Measurements from ENCODE around the gene C9orf72.

C9orf72 gene

DNA sequence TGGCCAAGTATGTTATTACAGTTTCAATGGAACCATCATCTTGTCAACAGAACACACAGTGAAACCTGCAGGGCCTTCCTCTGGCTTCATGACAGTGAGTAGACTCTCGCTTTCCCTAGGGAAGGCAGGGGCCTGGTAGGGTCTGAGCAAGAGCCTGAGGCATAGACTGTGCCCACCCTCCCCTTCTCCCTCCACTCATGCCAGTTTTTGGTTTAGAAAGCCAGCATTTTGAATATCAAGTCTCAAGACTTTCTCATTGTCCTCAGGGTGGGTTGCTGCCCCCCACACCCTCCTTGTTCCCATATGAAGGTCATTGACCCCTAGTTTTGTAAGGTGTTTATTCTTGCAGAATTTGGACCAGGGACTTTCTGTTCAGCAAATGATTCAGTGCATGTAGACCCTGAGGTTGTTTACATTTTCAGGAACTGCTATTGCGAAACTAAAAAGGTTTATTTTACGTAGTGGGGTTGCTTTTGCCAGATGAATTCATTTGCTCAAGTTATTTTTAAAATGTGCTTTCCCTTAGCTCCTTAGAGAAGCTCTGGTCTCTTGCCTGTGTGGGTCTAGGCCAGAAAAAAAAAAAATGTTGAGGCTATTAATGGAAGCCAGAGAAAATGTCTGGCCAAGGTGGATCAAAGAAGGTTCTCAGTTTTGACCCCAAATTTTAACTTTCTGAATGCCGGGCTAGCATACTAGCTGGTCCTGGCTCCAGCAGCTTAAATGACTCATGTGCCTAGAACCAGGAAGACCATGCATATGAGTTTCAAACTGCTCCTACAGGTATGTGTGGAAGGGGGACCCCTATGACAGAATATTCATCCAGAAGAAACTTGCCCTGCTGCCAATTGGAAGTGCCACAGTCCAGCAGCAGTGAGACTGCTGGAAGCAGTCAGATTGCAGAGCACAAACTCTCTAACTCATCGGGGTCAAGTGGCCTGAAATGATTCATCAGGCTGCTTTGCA is 33.5 kb downstream of the C9orf72 start:
- no peak for DNase-seq (ENCODE audit: low read depth in 2 of 2, low spot score in 1 of 2)

- DNase-seq (ENCODE audit: low read depth in 2 of 2, low spot score in 1 of 2), result no peak
Observed at GRCh38 chr9:27538647-27539046, 34.6 kb downstream of the C9orf72 start.

DNA sequence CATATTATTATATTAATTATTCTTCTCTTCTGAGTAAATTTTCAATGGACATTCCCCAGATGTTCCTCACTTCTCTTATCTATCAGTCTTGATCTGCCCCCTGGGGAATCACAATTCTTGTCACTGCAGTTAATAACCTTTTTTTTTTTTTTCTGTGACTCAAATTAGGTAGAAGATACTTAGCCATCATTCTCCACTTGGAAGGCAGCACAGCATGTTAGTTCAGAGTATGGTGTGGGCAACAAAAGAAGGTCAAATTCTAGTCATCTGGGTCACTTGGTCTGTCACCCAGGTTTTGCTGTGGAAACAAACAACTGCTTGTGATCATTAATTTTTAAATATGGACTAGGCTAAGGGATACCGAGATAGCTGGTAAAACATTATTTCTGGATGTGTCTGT is 35.5 kb downstream of the C9orf72 start:
- no peak for DNase-seq (ENCODE audit: low read depth in 2 of 2, low spot score in 1 of 2)

DNA sequence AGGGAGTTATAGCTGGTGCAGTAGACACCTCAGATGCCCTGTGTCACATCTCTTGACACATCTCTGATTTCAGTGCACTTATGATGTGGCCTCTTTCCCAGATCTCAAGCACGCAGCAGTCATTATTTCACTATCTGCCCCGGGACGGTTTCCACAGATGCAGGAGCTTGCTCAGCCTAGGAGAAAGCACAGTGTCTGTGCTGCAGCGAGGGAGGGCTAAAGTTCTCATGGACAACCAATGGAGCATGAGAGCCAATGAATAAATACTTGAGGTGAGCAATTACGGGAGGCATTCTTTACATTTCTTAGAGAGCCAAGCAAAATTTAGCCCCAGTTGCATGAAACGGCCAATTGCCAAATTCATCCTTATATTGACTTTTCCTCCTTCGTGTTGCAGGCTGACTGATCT is 36.2 kb downstream of the C9orf72 start:
- no peak for DNase-seq (ENCODE audit: low read depth in 2 of 2, low spot score in 1 of 2)

- no peak for DNase-seq (ENCODE audit: low read depth in 2 of 2, low spot score in 1 of 2)
Observed at GRCh38 chr9:27536168-27536567, 37.1 kb downstream of the C9orf72 start.

DNA sequence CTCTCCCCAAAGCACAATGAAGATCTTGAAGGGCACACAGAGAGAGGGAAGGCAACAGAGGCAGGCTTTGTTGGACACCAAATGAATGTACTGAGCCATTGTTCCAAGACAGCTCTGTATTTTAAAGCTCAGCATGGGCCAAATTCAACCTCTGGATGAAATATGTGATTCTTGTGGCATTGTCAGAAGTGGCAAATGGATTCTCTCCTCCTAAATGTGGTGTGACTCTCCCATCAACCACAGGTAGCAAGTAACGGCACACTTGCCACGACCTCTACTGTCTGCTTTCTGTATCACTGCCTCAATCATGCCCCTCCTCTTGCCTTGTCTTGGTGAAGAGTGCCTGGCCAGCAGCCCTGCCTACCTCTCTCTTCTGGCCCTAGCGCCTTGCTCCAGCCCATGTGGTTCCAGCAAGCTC is 37.6 kb downstream of the C9orf72 start:
- no peak for DNase-seq (ENCODE audit: low read depth in 2 of 2, low spot score in 1 of 2)

- DNase-seq (ENCODE audit: low read depth in 2 of 2, low spot score in 1 of 2), result no peak
Observed at GRCh38 chr9:27534658-27535209, 38.5 kb downstream of the C9orf72 start.

DNA sequence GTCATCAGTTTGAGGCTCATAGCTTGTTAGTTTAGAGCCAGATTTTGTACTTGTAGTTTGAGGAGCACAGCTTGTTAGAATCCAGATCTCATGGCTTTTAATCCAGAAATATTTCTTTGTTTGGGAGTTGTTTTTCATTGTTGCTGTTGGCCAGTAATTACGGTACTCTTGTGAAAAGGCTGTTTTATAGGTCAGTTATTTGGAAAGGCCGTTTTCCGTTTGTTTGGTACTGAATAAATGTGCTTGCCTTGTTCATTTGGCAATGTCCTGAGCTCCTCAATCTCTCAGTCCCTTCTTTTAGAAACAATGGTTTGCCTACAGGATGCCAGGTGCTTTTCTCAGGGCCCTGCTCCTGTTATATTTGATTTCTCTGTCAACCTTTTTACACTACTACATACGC is 39.1 kb downstream of the C9orf72 start:
- no peak for DNase-seq (ENCODE audit: low read depth in 2 of 2, low spot score in 1 of 2)

GRCh38 chr9:27533311-27533710 is 40.0 kb downstream of the C9orf72 start:
- DNase-seq (ENCODE audit: low read depth in 2 of 2, low spot score in 1 of 2), result no peak

DNA sequence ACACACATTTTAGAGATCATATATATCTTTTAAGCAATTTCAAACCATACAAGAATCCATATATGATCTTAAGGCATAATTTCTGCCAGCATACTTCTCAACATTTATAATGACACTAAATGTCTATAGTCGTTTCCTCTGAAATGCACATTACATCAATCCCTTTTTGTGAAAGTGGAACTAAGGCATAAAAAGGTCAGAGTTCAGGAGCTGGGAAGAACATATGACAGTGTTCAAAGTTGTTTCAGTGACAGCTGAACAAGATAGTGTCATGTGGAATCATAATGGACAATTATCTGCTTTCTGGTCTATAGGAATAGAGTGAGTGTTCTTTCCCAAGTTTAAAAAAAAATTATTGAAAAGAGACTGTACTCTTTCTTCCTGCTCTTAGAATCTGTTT is 41.2 kb downstream of the C9orf72 start:
- DNase-seq (ENCODE audit: low read depth in 2 of 2, low spot score in 1 of 2), result no peak

GRCh38 chr9:27530915-27531755 is 42.1 kb downstream of the C9orf72 start:
- DNase-seq (ENCODE audit: low read depth in 2 of 2, low spot score in 1 of 2), result no peak

GRCh38 chr9:27529316-27530278 is 43.7 kb downstream of the C9orf72 start, which contains the start of gene MOB3B:
Gene MOB3B, minus strand, starts transcription at chr9:27529814. Its CDS starts 74,264 bp downstream, at chr9:27455550.
- DNase-seq (ENCODE audit: low read depth in 2 of 2, low spot score in 1 of 2), result peak; percentile 57 to 59

DNA sequence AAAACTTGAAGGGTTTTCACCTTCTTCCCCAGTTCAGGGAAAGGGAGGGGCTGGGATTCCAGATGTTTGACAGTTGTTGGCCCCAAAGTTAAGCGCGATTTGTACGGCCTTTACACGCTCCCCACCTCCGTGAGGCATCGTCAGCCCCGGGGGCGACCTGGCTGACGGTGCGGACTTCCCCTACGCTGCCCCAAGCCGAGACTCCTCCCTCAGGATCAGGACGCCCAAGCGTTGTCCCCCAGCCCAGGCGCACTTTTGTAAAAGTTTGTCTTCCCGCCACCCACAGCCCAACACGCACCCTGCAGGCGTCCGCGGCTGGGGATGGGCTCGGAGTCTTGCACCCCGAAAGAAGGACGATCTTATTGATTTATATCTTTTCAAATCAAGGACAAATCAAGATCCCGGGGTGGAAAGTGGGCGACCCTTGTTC is 44.4 kb downstream of the C9orf72 start:
- DNase-seq (ENCODE audit: low read depth in 2 of 2, low spot score in 1 of 2), result peak in 1 of 2 donors; percentile 9

DNA sequence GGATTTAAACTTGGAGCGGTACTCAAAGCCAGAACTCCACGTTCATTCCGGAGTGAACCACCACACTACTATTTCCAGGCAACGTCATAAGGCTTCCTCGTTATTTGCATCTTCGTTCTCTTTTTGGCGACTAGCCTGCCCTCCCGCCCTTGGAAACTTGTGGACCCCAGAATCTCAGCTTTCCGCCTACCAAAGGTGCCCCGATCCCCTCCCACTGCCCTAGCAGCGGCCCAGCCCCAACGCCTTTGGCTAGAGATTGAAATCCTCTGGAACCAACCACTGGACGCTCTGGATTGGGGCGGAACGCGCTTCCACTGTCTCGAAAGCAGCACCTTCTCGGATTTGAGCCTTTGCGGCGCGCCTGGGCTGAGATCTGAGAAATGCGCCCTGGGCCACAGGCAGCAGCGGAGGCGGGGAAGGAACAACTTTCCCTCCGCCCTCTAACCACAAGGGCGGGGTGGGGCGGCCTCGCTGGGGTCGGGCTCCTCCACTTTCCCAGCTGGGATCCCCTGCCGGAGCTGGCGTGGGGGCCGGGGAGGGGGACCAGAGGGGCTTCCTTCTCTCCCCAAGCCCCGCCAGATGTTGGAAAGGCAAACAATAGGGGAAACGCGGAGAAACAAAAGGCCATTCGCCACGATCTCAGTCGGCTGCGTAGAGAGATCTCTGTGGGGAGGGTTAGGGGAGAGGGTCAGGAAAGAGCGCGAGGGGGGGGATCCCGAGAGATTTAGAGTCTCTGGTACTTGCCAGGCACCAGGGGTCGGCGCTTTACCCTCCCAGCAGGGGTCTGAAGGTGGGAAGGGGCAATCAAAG is 45.0 kb downstream of the C9orf72 start:
- DNase-seq (ENCODE audit: low read depth in 2 of 2, low spot score in 1 of 2), result peak in 1 of 2 donors; percentile 7

DNA sequence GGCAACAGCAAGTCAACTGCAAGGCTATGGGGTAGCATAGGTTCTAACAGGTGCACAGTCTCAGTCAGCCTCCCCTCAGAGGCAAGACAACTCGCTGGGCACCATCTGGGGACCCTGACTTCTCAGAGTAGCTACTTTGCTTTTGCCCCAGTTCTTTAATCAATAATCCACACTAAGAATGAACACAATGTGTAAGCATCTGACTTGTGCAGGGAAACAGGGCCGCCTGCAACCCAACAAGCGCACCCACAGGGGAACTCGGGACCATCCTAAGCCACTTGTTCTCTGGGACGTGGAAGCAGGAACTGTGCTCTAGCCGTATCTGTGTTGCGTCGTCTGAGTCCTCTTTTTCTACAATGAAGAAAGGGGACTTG is 45.6 kb downstream of the C9orf72 start:
- DNase-seq (ENCODE audit: low read depth in 2 of 2, low spot score in 1 of 2), result no peak

DNA sequence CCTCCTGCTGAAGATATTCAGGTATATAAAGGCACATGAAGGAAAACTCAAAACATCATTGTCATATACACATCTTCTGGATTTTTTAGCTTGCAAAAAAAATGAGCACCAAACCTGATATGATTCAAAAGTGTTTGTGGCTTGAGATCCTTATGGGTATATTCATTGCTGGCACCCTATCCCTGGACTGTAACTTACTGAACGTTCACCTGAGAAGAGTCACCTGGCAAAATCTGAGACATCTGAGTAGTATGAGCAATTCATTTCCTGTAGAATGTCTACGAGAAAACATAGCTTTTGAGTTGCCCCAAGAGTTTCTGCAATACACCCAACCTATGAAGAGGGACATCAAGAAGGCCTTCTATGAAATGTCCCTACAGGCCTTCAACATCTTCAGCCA is 49.0 kb downstream of the C9orf72 start, which contains the start of gene IFNK:
Gene IFNK (plus strand): TSS at position 55 of the 400 bp plus-strand sequence. CDS start 47 bp downstream, at position 102.
- DNase-seq (ENCODE audit: low read depth in 2 of 2, low spot score in 1 of 2), result no peak

GRCh38 chr9:27523141-27523540 is 50.1 kb downstream of the C9orf72 start:
- DNase-seq (ENCODE audit: low read depth in 2 of 2, low spot score in 1 of 2), result no peak

DNA sequence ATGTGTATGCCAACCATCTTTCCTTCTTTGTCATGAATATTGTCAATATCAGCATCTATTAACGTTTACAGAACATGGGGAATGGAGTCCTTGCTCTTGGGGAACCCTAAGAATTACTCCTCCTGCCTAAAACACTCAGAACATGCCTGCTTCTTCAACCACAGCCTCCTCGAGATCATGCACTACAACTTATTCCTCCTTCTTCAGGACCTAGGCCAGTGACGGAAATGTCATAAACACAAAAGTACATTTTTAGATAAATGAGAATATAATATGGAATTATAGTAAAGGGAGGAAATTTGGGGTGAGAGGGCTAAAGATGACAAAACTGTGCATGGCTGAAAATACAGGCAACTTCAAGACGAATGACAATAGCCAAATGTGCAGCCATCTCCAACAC is 52.3 kb downstream of the C9orf72 start:
- DNase-seq (ENCODE audit: low read depth in 2 of 2, low spot score in 1 of 2), result no peak
